ENCODE measurements around the gene CRPPA. TPM values are rescaled to one million over a fixed set of nuclear protein-coding genes. Genes with fewer than 3 reads are reported as not detected.
A peak's percentile ranks its signal among the peaks of the same experiment; 100 is the strongest.

CRPPA gene
- total and polyA plus RNA-seq, 4 experiments from 2014 or later, result 0.26 to 1.3 (median 0.98) TPM

- CTCF ChIA-PET (ENCODE audit: partially characterized antibody), result no interaction called here
- Histone ChIP-seq H3K4me1 (ENCODE audit: insufficient read depth, low read length) (no peaks in the 10 kb centered on the region), H3K9me3 (ENCODE audit: control insufficient read depth in 1 of 2, low read length in 2 of 2) (peaks cover 0 to 7% of the 10 kb centered on the region in 2 donors), H3K4me3 (ENCODE audit: low read length in 2 of 2) (no peak overlapping the region), H3K36me3 (ENCODE audit: insufficient read depth, low read length) (no peaks in the 10 kb centered on the region), H3K27me3 (ENCODE audit: insufficient read depth, low read length) (no peaks in the 10 kb centered on the region), H3K27ac (ENCODE audit: low read depth, low read length) (no peak overlapping the region)
- H3K27me3 Mint-ChIP-seq, result no peaks in the 10 kb centered on the region
- H3K4me1 Mint-ChIP-seq, result peaks cover 0 to 7% (median 0%) of the 10 kb centered on the region in 4 donors
- POLR2A ChIA-PET (ENCODE audit: partially characterized antibody), result no interaction called here
- H3K27ac Mint-ChIP-seq, result no peak overlapping the region
- H3K4me3 Mint-ChIP-seq, result no peak overlapping the region
- peaks cover 0 to 42% (median 25%) of the 10 kb centered on the region in 8 donors for H3K9me3 Mint-ChIP-seq
- no peak for DNase-seq
- intact Hi-C loops (cut with micrococcal nuclease), result no loop called here
- peaks cover 4 to 16% of the 10 kb centered on the region in 2 donors for H3K36me3 Mint-ChIP-seq
Observed at GRCh38 chr7:16398146-16399017, 23.0 kb downstream of the CRPPA start.

- Histone ChIP-seq H3K36me3 (ENCODE audit: insufficient read depth, low read length) (no peaks in the 10 kb centered on the region), H3K4me3 (ENCODE audit: low read length in 2 of 2) (no peak overlapping the region), H3K27me3 (ENCODE audit: insufficient read depth, low read length) (no peaks in the 10 kb centered on the region), H3K27ac (ENCODE audit: low read depth, low read length) (no peak overlapping the region), H3K9me3 (ENCODE audit: control insufficient read depth in 1 of 2, low read length in 2 of 2) (peaks cover 0 to 7% of the 10 kb centered on the region in 2 donors), H3K4me1 (ENCODE audit: insufficient read depth, low read length) (no peaks in the 10 kb centered on the region)
- no peak for DNase-seq
- peaks cover 0 to 7% (median 0%) of the 10 kb centered on the region in 4 donors for H3K4me1 Mint-ChIP-seq
- intact Hi-C loops (cut with micrococcal nuclease), result no loop called here
- peaks cover 0 to 42% (median 19%) of the 10 kb centered on the region in 8 donors for H3K9me3 Mint-ChIP-seq
- peaks cover 2 to 12% of the 10 kb centered on the region in 2 donors for H3K36me3 Mint-ChIP-seq
- no peak overlapping the region for H3K4me3 Mint-ChIP-seq
- CTCF ChIA-PET (ENCODE audit: partially characterized antibody), result no interaction called here
- H3K27ac Mint-ChIP-seq, result no peak overlapping the region
- H3K27me3 Mint-ChIP-seq, result no peaks in the 10 kb centered on the region
- POLR2A ChIA-PET (ENCODE audit: partially characterized antibody), result no interaction called here
Observed at GRCh38 chr7:16397501-16398145, 23.7 kb downstream of the CRPPA start.

GRCh38 chr7:16396766-16397500 lies 24.4 kb downstream of the CRPPA start:
- Histone ChIP-seq H3K4me3 (ENCODE audit: low read length in 2 of 2) (no peak overlapping the region), H3K36me3 (ENCODE audit: insufficient read depth, low read length) (no peaks in the 10 kb centered on the region), H3K27ac (ENCODE audit: low read depth, low read length) (no peak overlapping the region), H3K9me3 (ENCODE audit: control insufficient read depth in 1 of 2, low read length in 2 of 2) (peaks cover 0 to 7% of the 10 kb centered on the region in 2 donors), H3K4me1 (ENCODE audit: insufficient read depth, low read length) (no peaks in the 10 kb centered on the region), H3K27me3 (ENCODE audit: insufficient read depth, low read length) (no peaks in the 10 kb centered on the region)
- H3K4me1 Mint-ChIP-seq, result peaks cover 0 to 7% (median 0%) of the 10 kb centered on the region in 4 donors
- intact Hi-C loops (cut with micrococcal nuclease), result no loop called here
- POLR2A ChIA-PET (ENCODE audit: partially characterized antibody), result no interaction called here
- H3K27ac Mint-ChIP-seq, result peak overlapping the region in 2 of 7 donors; percentile 42 to 69
- peaks cover 0 to 5% of the 10 kb centered on the region in 2 donors for H3K36me3 Mint-ChIP-seq
- H3K9me3 Mint-ChIP-seq, result peaks cover 0 to 37% (median 16%) of the 10 kb centered on the region in 8 donors
- H3K27me3 Mint-ChIP-seq, result no peaks in the 10 kb centered on the region
- no peak overlapping the region for H3K4me3 Mint-ChIP-seq
- CTCF ChIA-PET (ENCODE audit: partially characterized antibody), result no interaction called here
- no peak for DNase-seq

GRCh38 chr7:16395121-16395520 lies 26.2 kb downstream of the CRPPA start:
- H3K4me1 ChIP-seq (ENCODE audit: insufficient read depth, low read length), result no peaks in the 10 kb centered on the region
- peaks cover 0 to 7% of the 10 kb centered on the region in 2 donors for H3K9me3 ChIP-seq (ENCODE audit: control insufficient read depth in 1 of 2, low read length in 2 of 2)
- peaks cover 0 to 31% (median 13%) of the 10 kb centered on the region in 8 donors for H3K9me3 Mint-ChIP-seq
- no peak overlapping the region for H3K4me3 ChIP-seq (ENCODE audit: low read length in 2 of 2)
- intact Hi-C loops (cut with micrococcal nuclease), result no loop called here
- no peaks in the 10 kb centered on the region for H3K27me3 Mint-ChIP-seq
- H3K36me3 ChIP-seq (ENCODE audit: insufficient read depth, low read length), result no peaks in the 10 kb centered on the region
- no peaks in the 10 kb centered on the region for H3K27me3 ChIP-seq (ENCODE audit: insufficient read depth, low read length)
- H3K27ac ChIP-seq (ENCODE audit: low read depth, low read length), result no peak overlapping the region
- H3K4me3 Mint-ChIP-seq, result no peak overlapping the region
- peaks cover 0 to 3% of the 10 kb centered on the region in 2 donors for H3K36me3 Mint-ChIP-seq
- ChIA-PET CTCF (ENCODE audit: partially characterized antibody) (no interaction called here), POLR2A (ENCODE audit: partially characterized antibody) (no interaction called here)
- peaks cover 0 to 4% (median 0%) of the 10 kb centered on the region in 4 donors for H3K4me1 Mint-ChIP-seq
- no peak overlapping the region for H3K27ac Mint-ChIP-seq
- no peak for DNase-seq

- H3K9me3 Mint-ChIP-seq, result peaks cover 0 to 28% (median 12%) of the 10 kb centered on the region in 8 donors
- no peak for DNase-seq
- no peaks in the 10 kb centered on the region for H3K27me3 ChIP-seq (ENCODE audit: insufficient read depth, low read length)
- H3K36me3 ChIP-seq (ENCODE audit: insufficient read depth, low read length), result no peaks in the 10 kb centered on the region
- no peak overlapping the region for H3K27ac Mint-ChIP-seq
- H3K9me3 ChIP-seq (ENCODE audit: control insufficient read depth in 1 of 2, low read length in 2 of 2), result peaks cover 0 to 7% of the 10 kb centered on the region in 2 donors
- H3K36me3 Mint-ChIP-seq, result peaks cover 0 to 3% of the 10 kb centered on the region in 2 donors
- H3K27ac ChIP-seq (ENCODE audit: low read depth, low read length), result no peak overlapping the region
- intact Hi-C loops (cut with micrococcal nuclease), result no loop called here
- H3K4me3 ChIP-seq (ENCODE audit: low read length in 2 of 2), result no peak overlapping the region
- no peaks in the 10 kb centered on the region for H3K4me1 ChIP-seq (ENCODE audit: insufficient read depth, low read length)
- peaks cover 0 to 4% (median 0%) of the 10 kb centered on the region in 4 donors for H3K4me1 Mint-ChIP-seq
- ChIA-PET CTCF (ENCODE audit: partially characterized antibody) (no interaction called here), POLR2A (ENCODE audit: partially characterized antibody) (no interaction called here)
- H3K4me3 Mint-ChIP-seq, result no peak overlapping the region
- H3K27me3 Mint-ChIP-seq, result no peaks in the 10 kb centered on the region
Observed at GRCh38 chr7:16393862-16394422, 27.4 kb downstream of the CRPPA start.

- DNase-seq, result no peak
- Histone ChIP-seq H3K27me3 (ENCODE audit: insufficient read depth, low read length) (no peaks in the 10 kb centered on the region), H3K4me1 (ENCODE audit: insufficient read depth, low read length) (no peaks in the 10 kb centered on the region), H3K27ac (ENCODE audit: low read depth, low read length) (no peak overlapping the region), H3K36me3 (ENCODE audit: insufficient read depth, low read length) (no peaks in the 10 kb centered on the region), H3K4me3 (ENCODE audit: low read length in 2 of 2) (no peak overlapping the region), H3K9me3 (ENCODE audit: control insufficient read depth in 1 of 2, low read length in 2 of 2) (peaks cover 0 to 6% of the 10 kb centered on the region in 2 donors)
- no peak overlapping the region for H3K27ac Mint-ChIP-seq
- no peak overlapping the region for H3K4me3 Mint-ChIP-seq
- H3K9me3 Mint-ChIP-seq, result peaks cover 0 to 27% (median 12%) of the 10 kb centered on the region in 8 donors
- ChIA-PET POLR2A (ENCODE audit: partially characterized antibody) (no interaction called here), CTCF (ENCODE audit: partially characterized antibody) (no interaction called here)
- H3K4me1 Mint-ChIP-seq, result peaks cover 0 to 4% (median 0%) of the 10 kb centered on the region in 4 donors
- peaks cover 0 to 3% of the 10 kb centered on the region in 2 donors for H3K36me3 Mint-ChIP-seq
- intact Hi-C loops (cut with micrococcal nuclease), result no loop called here
- H3K27me3 Mint-ChIP-seq, result no peaks in the 10 kb centered on the region
Observed at GRCh38 chr7:16392990-16393523, 28.3 kb downstream of the CRPPA start.

All from CD4-positive, alpha-beta memory T cell (primary cell).